NCI-H82 treated with DMSO at 0.1 percent for 48 hours (cell line): ENCODE data around the gene ZBTB42.
"Not testable (repeated sequence)": the region's sequence is repeated elsewhere in the genome, so short reads cannot be mapped to it uniquely, and the experiment has no call there.

Experiments used
- DNase-seq: peaks from one replicate; lab custom pipeline; 2025; ENCODE audit not compliant: unreplicated experiment; lab: John Stamatoyannopoulos, UW

The ZBTB42 gene

GRCh38 chr14:104836171-104836935 lies 35.5 kb downstream of the ZBTB42 start:
- not testable (repeated sequence) for DNase-seq

GRCh38 chr14:104841730-104842129 lies 40.8 kb downstream of the ZBTB42 start:
- DNase-seq = no peak

GRCh38 chr14:104843006-104843405 lies 42.1 kb downstream of the ZBTB42 start:
- DNase-seq = no peak

- DNase-seq = no peak
Observed at GRCh38 chr14:104843442-104844305, 42.8 kb downstream of the ZBTB42 start.

GRCh38 chr14:104844306-104845032 lies 43.6 kb downstream of the ZBTB42 start:
- no peak for DNase-seq

- no peak for DNase-seq
Observed at GRCh38 chr14:104845033-104845666, 44.2 kb downstream of the ZBTB42 start.

- DNase-seq = no peak
Observed at GRCh38 chr14:104845834-104846441, 45.0 kb downstream of the ZBTB42 start.

GRCh38 chr14:104852280-104852663 lies 51.4 kb downstream of the ZBTB42 start:
- no peak for DNase-seq
